HepG2 (cell line): ENCODE measurements around the gene BBOX1.

Experiments
- FOXA1 ChIP-seq, 2 experiments: fragments of 450-650 bp in 1 of 2; sonication (generic) in 1 of 2; formaldehyde crosslinking in 1 of 2; IDR thresholded peaks; 2 replicates each; pipeline versions ENCODE4 v1.4.0 to v1.6.1; 2016 to 2020; ENCODE audit warnings: missing genetic modification reagents in 1 of 2
- RAD51 ChIP-seq: fragments of 450-650 bp; IDR thresholded peaks from 2 replicates; pipeline ENCODE4 v1.6.1; 2016; ENCODE audit warnings: borderline replicate concordance
- RBAK ChIP-seq: sonication (generic); formaldehyde crosslinking; IDR thresholded peaks from 2 replicates; pipeline ENCODE4 v1.5.1; 2020; ENCODE audit warnings: mild to moderate bottlenecking, missing genetic modification reagents
- TBP ChIP-seq: sonication (generic); formaldehyde crosslinking; IDR thresholded peaks from 2 replicates; pipeline ENCODE4 v1.5.0; 2020; ENCODE audit warnings: missing genetic modification reagents
- ZNF207 ChIP-seq: fragments of 450-650 bp; IDR thresholded peaks from 2 replicates; pipeline ENCODE4 v1.6.1; 2016; ENCODE audit warnings: antibody characterized with exemption, borderline replicate concordance
- ZNF747 ChIP-seq: sonication (generic); formaldehyde crosslinking; IDR thresholded peaks from 2 replicates; pipeline ENCODE4 v1.8.1; 2023; ENCODE audit warnings: missing genetic modification reagents, mild to moderate bottlenecking, borderline replicate concordance
- TF ChIP-seq, protein P1 (sequence below), 2 experiments: sonication (generic) in 1 of 2; formaldehyde crosslinking in 1 of 2; IDR thresholded peaks; 2 replicates each; pipeline versions ENCODE4 v1.5.1 to v1.6.1; 2011 to 2020; ENCODE audit warnings: borderline replicate concordance in 1 of 2, low read depth in 1 of 2, low read length in 1 of 2, mild to moderate bottlenecking in 1 of 2, missing genetic modification reagents in 1 of 2, moderate library complexity in 1 of 2
- TF ChIP-seq, protein P2 (sequence below): sonication (generic); formaldehyde crosslinking; IDR thresholded peaks from 2 replicates; pipeline ENCODE4 v1.8.1; 2023; ENCODE audit warnings: missing genetic modification reagents, inconsistent platforms, borderline replicate concordance
- TF ChIP-seq, protein P3 (sequence below): sonication (generic); IDR thresholded peaks from 2 replicates; pipeline ENCODE4 v1.6.1; 2016; ENCODE audit warnings: low read depth, borderline replicate concordance
- TF ChIP-seq, protein P4 (sequence below): sonication (generic); formaldehyde crosslinking; IDR thresholded peaks from 2 replicates; pipeline ENCODE4 v1.5.0; 2020; ENCODE audit warnings: mild to moderate bottlenecking, missing genetic modification reagents, moderate library complexity
- TF ChIP-seq, protein P5 (sequence below): sonication (generic); formaldehyde crosslinking; IDR thresholded peaks from 2 replicates; pipeline ENCODE4 v1.4.0; 2020; ENCODE audit warnings: missing genetic modification reagents, borderline replicate concordance
- TF ChIP-seq, protein P6 (sequence below): IDR thresholded peaks from 2 replicates; pipeline ENCODE4 v1.6.1; 2016; ENCODE audit warnings: low read depth

DNA sequence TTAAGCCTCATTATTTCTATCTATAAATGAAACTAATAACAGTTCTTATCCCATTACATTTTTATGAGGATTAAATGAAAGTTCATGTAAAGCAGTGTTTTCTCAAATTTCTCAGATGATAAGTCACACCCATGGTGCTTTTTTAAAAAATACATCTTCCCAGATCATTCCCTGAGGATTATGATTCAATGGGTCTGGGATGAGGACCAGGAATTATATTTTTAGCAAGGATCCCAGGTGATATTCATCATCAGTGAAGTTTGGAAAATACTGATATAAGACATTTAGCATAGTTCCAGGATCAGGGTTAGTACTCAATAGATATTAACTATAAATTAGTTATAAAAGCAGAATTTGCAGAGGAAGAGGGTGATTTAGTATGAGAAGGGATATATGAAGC, 89.1 kb downstream of the BBOX1 start:
- TF ChIP-seq RBAK (no peak), ZNF207 (no peak), RAD51 (no peak), ZNF747 (CRISPR knock-in tag) (no peak), FOXA1 (IDR thresholded peaks at IDR 0.05) (no peak), FOXA1 (CRISPR knock-in tag; IDR thresholded peaks at IDR 0.05) (no peak), TBP (CRISPR knock-in tag) (no peak)
- TF ChIP-seq, protein P1, sequence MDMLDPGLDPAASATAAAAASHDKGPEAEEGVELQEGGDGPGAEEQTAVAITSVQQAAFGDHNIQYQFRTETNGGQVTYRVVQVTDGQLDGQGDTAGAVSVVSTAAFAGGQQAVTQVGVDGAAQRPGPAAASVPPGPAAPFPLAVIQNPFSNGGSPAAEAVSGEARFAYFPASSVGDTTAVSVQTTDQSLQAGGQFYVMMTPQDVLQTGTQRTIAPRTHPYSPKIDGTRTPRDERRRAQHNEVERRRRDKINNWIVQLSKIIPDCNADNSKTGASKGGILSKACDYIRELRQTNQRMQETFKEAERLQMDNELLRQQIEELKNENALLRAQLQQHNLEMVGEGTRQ (IDR thresholded peaks at IDR 0.05; ENCODE audit: low read depth, low read length): no peak
- TF ChIP-seq, protein P1 (CRISPR knock-in tag; IDR thresholded peaks at IDR 0.05; ENCODE audit: borderline replicate concordance): no peak
- TF ChIP-seq, protein P2, sequence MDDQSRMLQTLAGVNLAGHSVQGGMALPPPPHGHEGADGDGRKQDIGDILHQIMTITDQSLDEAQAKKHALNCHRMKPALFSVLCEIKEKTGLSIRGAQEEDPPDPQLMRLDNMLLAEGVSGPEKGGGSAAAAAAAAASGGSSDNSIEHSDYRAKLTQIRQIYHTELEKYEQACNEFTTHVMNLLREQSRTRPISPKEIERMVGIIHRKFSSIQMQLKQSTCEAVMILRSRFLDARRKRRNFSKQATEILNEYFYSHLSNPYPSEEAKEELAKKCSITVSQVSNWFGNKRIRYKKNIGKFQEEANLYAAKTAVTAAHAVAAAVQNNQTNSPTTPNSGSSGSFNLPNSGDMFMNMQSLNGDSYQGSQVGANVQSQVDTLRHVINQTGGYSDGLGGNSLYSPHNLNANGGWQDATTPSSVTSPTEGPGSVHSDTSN (CRISPR knock-in tag): no peak
- TF ChIP-seq, protein P3, sequence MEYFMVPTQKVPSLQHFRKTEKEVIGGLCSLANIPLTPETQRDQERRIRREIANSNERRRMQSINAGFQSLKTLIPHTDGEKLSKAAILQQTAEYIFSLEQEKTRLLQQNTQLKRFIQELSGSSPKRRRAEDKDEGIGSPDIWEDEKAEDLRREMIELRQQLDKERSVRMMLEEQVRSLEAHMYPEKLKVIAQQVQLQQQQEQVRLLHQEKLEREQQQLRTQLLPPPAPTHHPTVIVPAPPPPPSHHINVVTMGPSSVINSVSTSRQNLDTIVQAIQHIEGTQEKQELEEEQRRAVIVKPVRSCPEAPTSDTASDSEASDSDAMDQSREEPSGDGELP: no peak
- TF ChIP-seq, protein P4, sequence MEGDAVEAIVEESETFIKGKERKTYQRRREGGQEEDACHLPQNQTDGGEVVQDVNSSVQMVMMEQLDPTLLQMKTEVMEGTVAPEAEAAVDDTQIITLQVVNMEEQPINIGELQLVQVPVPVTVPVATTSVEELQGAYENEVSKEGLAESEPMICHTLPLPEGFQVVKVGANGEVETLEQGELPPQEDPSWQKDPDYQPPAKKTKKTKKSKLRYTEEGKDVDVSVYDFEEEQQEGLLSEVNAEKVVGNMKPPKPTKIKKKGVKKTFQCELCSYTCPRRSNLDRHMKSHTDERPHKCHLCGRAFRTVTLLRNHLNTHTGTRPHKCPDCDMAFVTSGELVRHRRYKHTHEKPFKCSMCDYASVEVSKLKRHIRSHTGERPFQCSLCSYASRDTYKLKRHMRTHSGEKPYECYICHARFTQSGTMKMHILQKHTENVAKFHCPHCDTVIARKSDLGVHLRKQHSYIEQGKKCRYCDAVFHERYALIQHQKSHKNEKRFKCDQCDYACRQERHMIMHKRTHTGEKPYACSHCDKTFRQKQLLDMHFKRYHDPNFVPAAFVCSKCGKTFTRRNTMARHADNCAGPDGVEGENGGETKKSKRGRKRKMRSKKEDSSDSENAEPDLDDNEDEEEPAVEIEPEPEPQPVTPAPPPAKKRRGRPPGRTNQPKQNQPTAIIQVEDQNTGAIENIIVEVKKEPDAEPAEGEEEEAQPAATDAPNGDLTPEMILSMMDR (CRISPR knock-in tag): no peak
- TF ChIP-seq, protein P5, sequence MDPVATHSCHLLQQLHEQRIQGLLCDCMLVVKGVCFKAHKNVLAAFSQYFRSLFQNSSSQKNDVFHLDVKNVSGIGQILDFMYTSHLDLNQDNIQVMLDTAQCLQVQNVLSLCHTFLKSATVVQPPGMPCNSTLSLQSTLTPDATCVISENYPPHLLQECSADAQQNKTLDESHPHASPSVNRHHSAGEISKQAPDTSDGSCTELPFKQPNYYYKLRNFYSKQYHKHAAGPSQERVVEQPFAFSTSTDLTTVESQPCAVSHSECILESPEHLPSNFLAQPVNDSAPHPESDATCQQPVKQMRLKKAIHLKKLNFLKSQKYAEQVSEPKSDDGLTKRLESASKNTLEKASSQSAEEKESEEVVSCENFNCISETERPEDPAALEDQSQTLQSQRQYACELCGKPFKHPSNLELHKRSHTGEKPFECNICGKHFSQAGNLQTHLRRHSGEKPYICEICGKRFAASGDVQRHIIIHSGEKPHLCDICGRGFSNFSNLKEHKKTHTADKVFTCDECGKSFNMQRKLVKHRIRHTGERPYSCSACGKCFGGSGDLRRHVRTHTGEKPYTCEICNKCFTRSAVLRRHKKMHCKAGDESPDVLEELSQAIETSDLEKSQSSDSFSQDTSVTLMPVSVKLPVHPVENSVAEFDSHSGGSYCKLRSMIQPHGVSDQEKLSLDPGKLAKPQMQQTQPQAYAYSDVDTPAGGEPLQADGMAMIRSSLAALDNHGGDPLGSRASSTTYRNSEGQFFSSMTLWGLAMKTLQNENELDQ (CRISPR knock-in tag): no peak
- TF ChIP-seq, protein P6, sequence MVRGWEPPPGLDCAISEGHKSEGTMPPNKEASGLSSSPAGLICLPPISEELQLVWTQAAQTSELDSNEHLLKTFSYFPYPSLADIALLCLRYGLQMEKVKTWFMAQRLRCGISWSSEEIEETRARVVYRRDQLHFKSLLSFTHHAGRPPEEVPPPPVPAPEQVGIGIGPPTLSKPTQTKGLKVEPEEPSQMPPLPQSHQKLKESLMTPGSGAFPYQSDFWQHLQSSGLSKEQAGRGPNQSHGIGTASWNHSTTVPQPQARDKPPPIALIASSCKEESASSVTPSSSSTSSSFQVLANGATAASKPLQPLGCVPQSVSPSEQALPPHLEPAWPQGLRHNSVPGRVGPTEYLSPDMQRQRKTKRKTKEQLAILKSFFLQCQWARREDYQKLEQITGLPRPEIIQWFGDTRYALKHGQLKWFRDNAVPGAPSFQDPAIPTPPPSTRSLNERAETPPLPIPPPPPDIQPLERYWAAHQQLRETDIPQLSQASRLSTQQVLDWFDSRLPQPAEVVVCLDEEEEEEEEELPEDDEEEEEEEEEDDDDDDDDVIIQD (CRISPR knock-in tag): no peak
